Measurements from ENCODE around the gene ARHGEF33.

ARHGEF33 gene

GRCh38 chr2:38960609-38961320, 71.1 kb downstream of the ARHGEF33 start:
- no peak for DNase-seq (ENCODE audit: low spot score)

GRCh38 chr2:38966006-38966405, 76.3 kb downstream of the ARHGEF33 start:
- no peak for DNase-seq (ENCODE audit: low spot score)

DNA sequence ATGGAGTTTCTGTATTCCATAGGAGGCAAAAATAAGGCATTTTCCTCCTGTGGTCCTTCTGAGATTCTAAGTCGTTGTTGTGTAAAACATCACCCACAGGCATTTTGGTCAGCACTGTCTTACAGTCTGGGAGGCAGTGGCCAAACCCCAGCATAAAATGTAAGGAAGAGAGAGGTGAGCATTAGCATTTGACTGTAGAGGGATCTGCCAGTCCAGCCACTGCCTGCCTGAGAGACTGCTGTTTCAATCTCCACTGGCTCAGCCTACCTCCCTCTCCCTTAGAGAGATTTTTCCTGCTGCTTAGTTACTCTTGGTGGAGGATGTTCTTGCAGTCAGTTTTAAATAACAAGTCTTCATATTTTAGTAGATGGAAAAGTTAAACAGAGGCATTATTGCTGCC, 77.0 kb downstream of the ARHGEF33 start:
- DNase-seq (ENCODE audit: low spot score), result no peak

DNA sequence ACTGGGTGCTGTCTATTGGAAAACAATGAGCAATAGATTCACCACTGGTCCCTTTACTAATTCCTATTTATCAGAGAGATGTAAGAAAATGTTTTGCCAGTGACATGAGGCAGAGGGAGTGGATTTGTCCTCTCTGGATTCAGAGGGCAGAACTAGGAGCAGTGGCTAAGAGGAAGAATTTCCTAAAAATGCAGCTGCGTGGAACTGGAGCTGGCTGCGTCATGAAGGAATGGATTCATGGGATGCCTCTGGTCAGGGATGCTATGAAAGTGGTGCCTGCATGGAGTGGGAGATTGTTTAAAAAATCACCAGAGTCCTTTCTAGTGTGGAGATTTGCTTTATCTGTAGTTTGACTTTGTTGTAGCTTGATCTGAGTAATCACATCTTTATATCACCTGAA, 78.3 kb downstream of the ARHGEF33 start:
- DNase-seq (ENCODE audit: low spot score), result no peak

DNA sequence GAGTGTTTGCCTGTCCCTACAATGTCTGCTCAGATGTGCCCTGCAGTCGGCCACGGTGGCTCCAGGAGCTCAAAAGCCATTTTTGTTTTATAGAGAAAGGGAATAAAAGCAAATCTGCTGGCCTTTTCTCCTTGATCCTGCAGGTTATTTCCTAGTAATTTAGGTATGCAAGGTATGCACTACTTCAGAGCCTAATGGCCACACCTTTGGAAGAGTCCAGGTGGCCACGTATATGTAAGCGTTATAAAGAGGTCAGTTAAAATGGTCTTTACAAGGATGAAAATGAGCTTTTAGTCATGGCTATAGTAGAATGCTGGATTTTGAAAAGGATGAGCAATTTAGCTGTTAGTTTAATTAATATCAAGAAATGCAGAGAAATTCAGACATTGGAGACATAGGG, 81.7 kb downstream of the ARHGEF33 start:
- no peak for DNase-seq (ENCODE audit: low spot score)

GRCh38 chr2:38973266-38973665, 83.6 kb downstream of the ARHGEF33 start:
- no peak for DNase-seq (ENCODE audit: low spot score)

DNA sequence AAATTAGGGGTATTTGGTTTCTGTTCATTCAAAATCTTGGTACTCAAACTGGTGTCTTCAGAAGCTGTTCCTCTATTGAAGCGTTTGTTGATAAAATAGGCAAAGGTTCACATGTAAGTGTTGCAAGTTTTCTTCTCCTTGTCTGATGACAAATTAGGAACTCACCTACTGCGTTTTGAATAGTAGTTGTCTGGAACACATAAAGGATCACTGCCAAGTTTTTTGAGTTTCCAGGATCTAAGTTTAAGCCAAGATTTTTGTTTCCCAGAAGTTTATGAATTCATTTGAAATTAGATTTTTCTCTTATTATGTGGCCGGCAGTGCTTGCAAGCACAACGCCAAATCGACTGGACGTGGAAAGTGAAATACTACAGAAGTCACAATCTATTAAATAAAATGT, 85.4 kb downstream of the ARHGEF33 start:
- DNase-seq (ENCODE audit: low spot score), result no peak

DNA sequence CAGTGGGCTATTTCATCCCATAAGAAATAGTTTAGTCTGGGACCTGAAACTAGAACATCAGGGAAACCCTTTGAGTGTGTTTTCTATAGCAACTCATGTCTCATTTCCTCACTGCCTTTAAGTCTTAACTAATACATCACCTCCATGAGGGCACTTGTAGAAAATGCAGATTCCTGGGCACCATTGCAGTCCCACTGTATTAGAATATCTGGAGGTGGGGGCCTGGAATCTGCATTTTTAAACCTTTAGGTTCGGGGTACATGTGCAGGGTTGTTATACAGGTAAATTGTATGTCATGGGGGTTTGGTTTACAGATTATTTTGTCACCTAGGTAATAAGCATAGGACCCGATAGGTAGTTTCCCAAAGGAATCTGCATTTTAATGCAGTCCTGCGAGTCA, 87.4 kb downstream of the ARHGEF33 start:
- DNase-seq (ENCODE audit: low spot score), result no peak

DNA sequence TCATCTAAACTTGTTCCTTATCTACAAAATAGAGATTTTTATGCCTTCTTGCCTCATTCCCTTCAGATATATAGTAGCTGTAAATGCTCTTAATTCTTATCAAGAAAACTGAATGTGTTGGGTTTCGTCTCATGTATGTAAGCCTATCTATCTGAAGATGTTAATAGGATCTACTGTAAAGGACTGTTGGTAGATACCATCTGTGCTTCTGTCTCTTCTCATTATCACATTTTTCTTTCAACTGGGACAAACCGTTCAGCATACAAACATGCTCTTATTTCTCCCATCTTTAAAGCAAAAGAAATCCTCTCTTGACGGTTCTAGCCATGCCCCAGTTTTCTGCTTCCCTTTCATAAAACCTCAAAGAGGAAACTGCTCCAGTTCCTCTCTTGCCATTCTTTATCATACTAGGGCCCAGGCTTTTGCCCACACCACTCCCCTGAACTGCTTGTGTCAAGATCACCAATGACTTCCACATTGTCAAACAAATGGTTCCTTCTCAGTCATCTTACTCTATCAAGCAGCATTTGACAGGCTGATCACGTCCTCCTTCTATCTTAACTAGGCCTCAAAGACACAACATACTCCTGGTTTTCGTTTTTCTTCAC, 88.7 kb downstream of the ARHGEF33 start:
- no peak for DNase-seq (ENCODE audit: low spot score)

DNA sequence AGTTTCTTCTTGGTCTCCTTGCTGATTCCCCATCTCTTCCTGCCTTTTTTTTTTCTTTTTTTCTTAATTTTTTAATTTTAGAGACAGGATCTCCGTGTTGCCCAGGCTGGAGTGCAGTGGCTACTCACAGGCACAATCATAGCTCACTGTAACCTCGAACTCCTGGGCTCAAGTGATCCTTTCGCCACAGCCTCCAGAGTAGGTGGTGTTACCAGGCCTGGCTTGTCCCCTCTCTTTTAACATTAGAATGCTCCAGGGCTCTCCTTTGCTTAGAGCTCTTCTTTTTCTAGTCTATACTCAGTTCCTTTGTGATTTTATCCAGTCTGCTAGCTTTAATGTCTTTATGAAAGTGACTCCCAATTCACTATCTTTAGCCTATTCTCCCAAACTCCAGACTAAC, 89.2 kb downstream of the ARHGEF33 start:
- no peak for DNase-seq (ENCODE audit: low spot score)

GRCh38 chr2:38981003-38981669, 91.5 kb downstream of the ARHGEF33 start:
- DNase-seq (ENCODE audit: low spot score), result no peak

- no peak for DNase-seq (ENCODE audit: low spot score)
Measured at GRCh38 chr2:38981670-38982357, 92.1 kb downstream of the ARHGEF33 start.

DNA sequence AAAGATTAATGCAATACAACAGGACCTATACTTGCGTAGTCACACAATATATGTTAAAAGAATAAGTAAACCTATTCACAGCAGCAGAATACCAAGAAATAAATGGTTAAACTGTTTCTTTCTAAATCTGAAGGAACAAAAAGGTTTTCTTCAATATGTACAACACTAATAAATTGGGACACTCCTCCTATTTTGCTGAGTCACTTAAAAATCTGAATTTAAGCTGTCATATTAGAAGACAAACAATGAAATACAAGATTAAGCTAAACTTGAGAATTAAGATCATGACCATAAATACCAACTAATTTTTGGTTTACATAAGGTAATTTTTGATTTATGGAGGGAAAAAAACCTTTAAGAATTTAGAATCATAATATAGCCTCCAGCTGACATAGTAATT, 92.8 kb downstream of the ARHGEF33 start:
- no peak for DNase-seq (ENCODE audit: low spot score)

GRCh38 chr2:38988716-38989115, 99.0 kb downstream of the ARHGEF33 start:
- DNase-seq (ENCODE audit: low spot score), result no peak

GRCh38 chr2:38991899-38992298, 102.2 kb downstream of the ARHGEF33 start:
- DNase-seq (ENCODE audit: low spot score), result no peak

DNA sequence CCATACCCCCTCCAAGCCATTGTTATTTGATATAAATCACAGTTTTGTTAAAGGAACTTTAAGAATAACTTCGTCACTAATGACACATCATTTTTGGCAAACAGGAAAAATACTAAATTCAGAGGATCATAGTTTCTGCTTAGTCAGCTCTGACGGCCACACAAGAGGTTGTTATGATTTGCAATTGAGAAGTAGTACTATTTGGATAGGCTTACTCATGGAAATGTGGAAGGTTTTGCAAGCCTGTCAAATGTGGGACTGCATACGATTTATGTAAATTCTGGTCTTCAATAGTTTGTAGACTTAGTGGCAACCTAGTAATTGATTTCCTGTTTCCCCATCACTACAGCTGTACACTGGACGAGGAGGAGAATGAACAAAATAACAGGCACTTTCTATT, 108.1 kb downstream of the ARHGEF33 start:
- no peak for DNase-seq (ENCODE audit: low spot score)

DNA sequence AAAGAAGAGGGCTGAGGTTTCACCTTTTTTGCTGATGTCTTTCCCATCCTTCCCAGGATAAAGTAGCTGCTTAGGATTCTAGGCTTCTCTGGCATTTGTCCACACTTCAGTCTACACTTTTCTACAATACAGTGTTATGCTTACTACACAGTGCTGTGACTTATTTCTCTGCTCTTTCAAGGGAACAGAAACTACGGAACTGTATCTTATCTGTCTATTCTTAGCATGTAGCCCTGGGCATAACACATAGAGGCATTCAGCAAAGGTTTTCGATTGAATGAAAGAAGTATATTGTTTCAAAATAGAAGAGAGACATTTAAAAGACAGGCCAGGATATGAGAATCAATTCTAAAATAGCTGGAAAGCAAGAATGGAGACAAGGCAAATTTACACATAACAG, 110.9 kb downstream of the ARHGEF33 start:
- DNase-seq (ENCODE audit: low spot score), result no peak

GRCh38 chr2:39007875-39008504, 118.3 kb downstream of the ARHGEF33 start:
- no peak for DNase-seq (ENCODE audit: low spot score)

DNA sequence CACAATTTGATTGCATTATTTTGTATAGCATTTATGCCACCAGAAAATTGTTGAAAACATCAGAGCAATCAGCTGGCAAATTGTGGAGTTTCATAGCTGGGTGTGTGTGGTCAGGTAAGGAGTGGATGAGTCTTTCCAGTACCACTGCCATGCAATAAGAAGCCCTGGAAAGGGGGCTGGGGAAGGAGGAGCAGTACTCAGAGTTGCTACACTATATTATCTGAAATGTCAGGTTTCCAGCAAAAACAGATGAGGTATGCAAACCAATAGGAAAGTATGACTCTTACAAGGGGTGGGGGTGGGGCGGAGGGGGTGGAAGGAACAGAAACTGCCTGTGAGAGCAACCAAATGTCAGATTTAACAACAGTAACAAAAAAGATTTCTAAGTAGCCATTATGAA, 119.0 kb downstream of the ARHGEF33 start:
- DNase-seq (ENCODE audit: low spot score), result no peak

DNA sequence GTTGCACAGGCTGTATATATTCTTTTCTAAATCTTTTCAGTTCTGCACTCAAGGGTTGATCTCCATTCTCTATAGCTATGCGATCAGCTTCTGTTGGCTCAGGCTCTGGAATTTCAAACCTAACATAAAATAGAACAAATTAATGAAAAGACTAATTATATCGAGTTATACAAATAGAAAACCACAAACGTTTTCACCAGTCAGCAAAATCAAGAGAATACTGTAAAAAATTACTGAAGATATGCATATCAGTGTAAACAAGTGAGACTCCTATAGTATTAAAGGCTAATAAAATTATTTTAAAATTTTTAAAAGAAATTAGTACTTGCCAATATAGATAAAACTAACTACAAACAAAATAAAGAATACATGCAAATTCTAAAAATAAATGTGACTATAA, 124.2 kb downstream of the ARHGEF33 start:
- no peak for DNase-seq (ENCODE audit: low spot score)

DNA sequence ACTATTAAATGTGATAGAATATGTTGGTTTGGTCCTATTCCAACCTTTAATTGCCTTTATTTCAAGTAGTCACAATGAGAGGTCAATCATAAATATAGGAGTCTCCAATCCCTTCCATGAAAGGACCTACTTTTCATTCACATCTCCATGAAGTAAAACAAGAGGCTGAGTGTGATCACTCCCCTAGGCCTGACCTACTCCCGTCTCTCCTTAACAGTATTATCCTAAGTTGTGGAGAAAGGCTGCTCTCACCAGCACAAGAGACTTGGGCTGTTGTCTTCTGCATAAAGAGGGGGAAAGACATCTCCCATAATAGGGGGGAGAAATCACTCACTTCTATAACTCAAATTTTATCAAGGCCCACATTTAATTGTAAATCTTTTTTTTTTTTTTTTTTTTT, 125.7 kb downstream of the ARHGEF33 start:
- DNase-seq (ENCODE audit: low spot score), result no peak

GRCh38 chr2:39017334-39017733, 127.7 kb downstream of the ARHGEF33 start:
- no peak for DNase-seq (ENCODE audit: low spot score)

All from CD4-positive, alpha-beta T cell treated with Interleukin-6 at 100 ng/mL for 8 hours (primary cell).